GM12878 (cell line): ENCODE results near the gene ERG. TPM values are rescaled to one million over a fixed set of nuclear protein-coding genes. Genes with fewer than 3 reads are reported as not detected.

ENCODE experiments used
- ATAC-seq: fragments of 200-7000 bp; cut with Tn5 transposase; 3 replicates; pipeline ENCODE4 v1.9.1; 2020; ENCODE audit warnings: mild to moderate bottlenecking, moderate library complexity
- BruUV-seq: library from RNA; stranded (reverse); fragments of 400-500 nt; replicated peaks from 2 replicates; lab custom pipeline; 2021; lab: Mats Ljungman, UMichigan
- CTCF ChIA-PET: fragments of 300-600 bp; sonication (Branson Sonifier 250); formaldehyde crosslinking; extraction: SDS; loops from one replicate; lab custom pipeline; 2021; ENCODE audit warnings: inconsistent platforms; lab: Yijun Ruan, JAX
- POLR2A ChIA-PET: fragments of 350-600 bp; formaldehyde crosslinking; extraction: SDS; loops from one replicate; lab custom pipeline; 2021; ENCODE audit warnings: inconsistent platforms; lab: Charles Lee
- RAD21 ChIA-PET: fragments of 300-600 bp; sonication (Branson Sonifier 250); formaldehyde crosslinking; loops from one replicate; lab custom pipeline; 2023; ENCODE audit warnings: antibody characterized with exemption; ENCODE audit not compliant: unreplicated experiment; lab: Charles Lee
- SMC1A ChIA-PET: fragments of 300-600 bp; sonication (Branson Sonifier 250); formaldehyde crosslinking; loops from one replicate; lab custom pipeline; 2023; ENCODE audit not compliant: unreplicated experiment, uncharacterized antibody; lab: Charles Lee
- DNase-seq: peaks from one replicate; pipeline ENCODE4 v3.0.0-alpha.2; 2011; ENCODE audit warnings: low read depth, low spot score
- FAIRE-seq: peaks from 3 replicates; lab custom pipeline; 2011; peaks lifted over from hg19 to GRCh38; lab: Jason Lieb, UNC
- H2AFZ ChIP-seq: 2 replicates; pipeline ENCODE4 v1.6.0; 2011; ENCODE audit warnings: low read depth, low read length, control low read depth; ENCODE audit not compliant: control insufficient read depth
- H3K27ac ChIP-seq: 2 replicates; pipeline ENCODE4 v1.5.1; 2011; ENCODE audit warnings: control low read depth; ENCODE audit not compliant: control insufficient read depth, insufficient read depth
- H3K27me3 ChIP-seq, 2 experiments: replicated peaks in 1 of 2; 2 replicates each; pipeline versions ENCODE4 v1.6.0 to v1.6.1; 2011; ENCODE audit warnings: low read length in 1 of 2; ENCODE audit not compliant: control insufficient read depth in 2 of 2, insufficient read depth in 2 of 2
- H3K36me3 ChIP-seq, 2 experiments: 2 replicates each; pipeline ENCODE4 v1.5.1; 2011; ENCODE audit warnings: low read length in 1 of 2; ENCODE audit not compliant: control insufficient read depth in 2 of 2, insufficient read depth in 2 of 2
- H3K4me1 ChIP-seq: 2 replicates; pipeline ENCODE4 v1.6.1; 2011; ENCODE audit warnings: mild to moderate bottlenecking, low read length, moderate library complexity, mixed read lengths; ENCODE audit not compliant: control insufficient read depth, insufficient read depth
- H3K4me2 ChIP-seq: 2 replicates; pipeline ENCODE4 v1.6.0; 2011; ENCODE audit warnings: control low read depth; ENCODE audit not compliant: control insufficient read depth, insufficient read depth
- H3K4me3 ChIP-seq: fragments of 200-600 bp; sonication (generic); 2 replicates; pipeline ENCODE4 v1.5.1; 2016
- H3K79me2 ChIP-seq: 2 replicates; pipeline ENCODE4 v1.6.0; 2011; ENCODE audit warnings: low read length; ENCODE audit not compliant: control insufficient read depth, insufficient read depth
- H3K9ac ChIP-seq: 2 replicates; pipeline ENCODE4 v1.8.0; 2011; ENCODE audit warnings: low read length, control low read depth, mixed read lengths; ENCODE audit not compliant: control insufficient read depth, insufficient read depth
- H3K9me3 ChIP-seq: replicated peaks from 3 replicates; pipeline ENCODE4 v1.5.1; 2011; ENCODE audit warnings: mild to moderate bottlenecking, low read length; ENCODE audit not compliant: control insufficient read depth, insufficient read depth
- H4K20me1 ChIP-seq: 2 replicates; pipeline ENCODE4 v1.6.0; 2011; ENCODE audit not compliant: control insufficient read depth, insufficient read depth
- ATF2 ChIP-seq: IDR thresholded peaks from 2 replicates; pipeline ENCODE4 v1.6.1; 2012; ENCODE audit warnings: low read length, inconsistent platforms
- BCL3 ChIP-seq: IDR thresholded peaks from 2 replicates; pipeline ENCODE4 v1.6.1; 2011; ENCODE audit warnings: borderline replicate concordance, low read depth, mild to moderate bottlenecking, moderate library complexity, low read length; ENCODE audit not compliant: insufficient read depth, poor library complexity, severe bottlenecking
- CHD4 ChIP-seq: fragments of 200-600 bp; sonication (generic); IDR thresholded peaks from 2 replicates; pipeline ENCODE4 v1.6.1; 2016; ENCODE audit warnings: mild to moderate bottlenecking
- DPF2 ChIP-seq: fragments of 450-650 bp; IDR thresholded peaks from 2 replicates; pipeline ENCODE4 v1.6.1; 2017; ENCODE audit warnings: mild to moderate bottlenecking
- FOXM1 ChIP-seq: IDR thresholded peaks from 2 replicates; pipeline ENCODE4 v1.6.1; 2012; ENCODE audit warnings: low read depth, mild to moderate bottlenecking, inconsistent platforms, low read length, moderate library complexity
- HDAC2 ChIP-seq: fragments of 200-600 bp; sonication (generic); IDR thresholded peaks from 2 replicates; pipeline ENCODE4 v1.6.1; 2017
- HSF1 ChIP-seq: fragments of 150-350 bp; IDR thresholded peaks from 2 replicates; pipeline ENCODE4 v1.6.1; 2014; ENCODE audit warnings: mild to moderate bottlenecking, low read depth, low read length
- JUND ChIP-seq: IDR thresholded peaks from 2 replicates; pipeline ENCODE4 v1.6.1; 2012; ENCODE audit warnings: low read depth, mild to moderate bottlenecking, low read length, improper control_type of control experiment, moderate library complexity
- MXI1 ChIP-seq: fragments of 150-350 bp; IDR thresholded peaks from 2 replicates; pipeline ENCODE4 v1.6.1; 2011; ENCODE audit warnings: low read depth, mild to moderate bottlenecking, inconsistent platforms, low read length, improper control_type of control experiment
- NFYB ChIP-seq: IDR thresholded peaks from 2 replicates; pipeline ENCODE4 v1.6.1; 2011; ENCODE audit warnings: low read depth, mild to moderate bottlenecking, low read length, improper control_type of control experiment, moderate library complexity; ENCODE audit not compliant: insufficient read depth
- PAX8 ChIP-seq: fragments of 450-650 bp; IDR thresholded peaks from 2 replicates; pipeline ENCODE4 v1.6.1; 2017; ENCODE audit warnings: mild to moderate bottlenecking, moderate library complexity
- PBX3 ChIP-seq: IDR thresholded peaks from 2 replicates; pipeline ENCODE4 v1.6.1; 2011; ENCODE audit warnings: mild to moderate bottlenecking, low read depth, low read length, moderate library complexity; ENCODE audit not compliant: insufficient replicate concordance
- RFX5 ChIP-seq: IDR thresholded peaks from 2 replicates; pipeline ENCODE4 v1.6.1; 2011; ENCODE audit warnings: low read depth, low read length, improper control_type of control experiment
- SREBF1 ChIP-seq: IDR thresholded peaks from 2 replicates; pipeline ENCODE4 v1.6.1; 2012; ENCODE audit warnings: mild to moderate bottlenecking, low read length
- TAF1 ChIP-seq: IDR thresholded peaks from 2 replicates; pipeline ENCODE4 v1.6.1; 2011; ENCODE audit warnings: mild to moderate bottlenecking, low read depth, low read length, borderline replicate concordance
- WRNIP1 ChIP-seq: IDR thresholded peaks from 2 replicates; pipeline ENCODE4 v1.6.1; 2011; ENCODE audit warnings: low read depth, low read length, improper control_type of control experiment, borderline replicate concordance
- ZBTB33 ChIP-seq: fragments of 450-650 bp; IDR thresholded peaks from 2 replicates; pipeline ENCODE4 v1.6.1; 2017; ENCODE audit warnings: mild to moderate bottlenecking
- WGBS: methylation state at CpG from one replicate; pipeline ENCODE4 v1.1.6; 2016; ENCODE audit warnings: low lambda C conversion rate; ENCODE audit not compliant: insufficient replicate concordance, insufficient coverage; ENCODE audit errors: missing lambda C conversion rate; 5-methylcytosine and 5-hydroxymethylcytosine counted together
- in situ Hi-C: fragments of 300-500 bp; cut with MboI; formaldehyde crosslinking; loops from 9 replicates; pipeline ENCODE4 v1.14.3; 2018; ENCODE audit warnings: mixed read lengths
- intact Hi-C: fragments of 100-400 bp; cut with micrococcal nuclease; formaldehyde crosslinking; loops from one replicate; pipeline ENCODE4 v1.14.2; 2022; ENCODE audit not compliant: unreplicated experiment
- polyA plus RNA-seq, 11 experiments: library from polyadenylated mRNA; depleted of rRNA in 4 of 11; unstranded in 6 of 11; stranded (reverse) in 5 of 11; fragments of >200 nt; fragmentation: Nextera tagmentation in 4 of 11; fragmentation: Illumina TruSeq in 1 of 11; extraction: Ambion mirVana in 4 of 11; extraction: Trizol in 1 of 11; gene quantifications; 1 replicate in 1 of 11; 2 replicates in 10 of 11; pipeline versions ENCODE4 v1.2.1 to v1.2.3, GENCODE V29; 2011 to 2016; ENCODE audit warnings: inconsistent platforms in 2 of 11, missing spikeins in 2 of 11, low read depth in 1 of 11
- total RNA-seq, 4 experiments: library from RNA; depleted of rRNA in 3 of 4; stranded (reverse); fragments of >200 nt in 3 of 4; fragmentation: Illumina TruSeq in 1 of 4; extraction: Trizol in 1 of 4; gene quantifications; 2 replicates each; pipeline versions ENCODE4 v1.2.1 to v1.2.3, GENCODE V29; 2013 to 2021
- TF ChIP-seq, protein P1 (sequence below): IDR thresholded peaks from 2 replicates; pipeline ENCODE4 v1.6.1; 2011; ENCODE audit warnings: low read depth, low read length, improper control_type of control experiment, borderline replicate concordance

The ERG gene
- total and polyA plus RNA-seq, 10 of the 15 experiments (the other 5 are each of a cell fraction or from before 2014, with no cell fraction given) = not detected

DNA sequence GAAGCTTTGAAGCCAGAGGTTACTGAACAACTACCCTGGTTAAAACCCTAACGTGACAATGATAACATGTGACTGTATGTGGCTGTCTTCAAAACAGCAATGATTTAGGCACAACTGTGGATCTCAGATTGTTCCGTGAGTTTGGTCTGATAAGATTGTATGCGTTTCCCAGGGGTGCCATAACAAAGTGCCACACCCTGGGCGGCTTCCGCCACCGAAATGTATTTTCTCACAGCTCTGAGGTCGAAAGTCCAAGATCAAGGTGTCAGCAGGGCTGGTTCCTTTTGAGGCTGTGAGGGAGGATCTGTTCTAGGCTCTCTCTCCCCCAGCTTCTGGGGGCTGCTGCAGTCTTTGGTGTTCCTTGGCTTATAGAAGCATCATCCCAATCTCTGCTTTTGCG lies 29.5 kb upstream of the ERG start:
- intact Hi-C loops (no loop called here), in situ Hi-C loops (no loop called here)
- Histone ChIP-seq H4K20me1 (no peaks in the 10 kb centered on the region), H3K4me2 (no peak overlapping the region), H3K36me3 (no peaks in the 10 kb centered on the region), H3K4me1 (no peaks in the 10 kb centered on the region), H3K9me3 (no peaks in the 10 kb centered on the region), H3K9ac (no peak overlapping the region), H3K27ac (no peak overlapping the region), H3K27me3 (no peaks in the 10 kb centered on the region; a peak in 1 of 4 replicates), H2AFZ (no peak overlapping the region), H3K4me3 (no peak overlapping the region), H3K79me2 (no peaks in the 10 kb centered on the region)
- FAIRE-seq (no peak), DNase-seq (no peak), ATAC-seq (no peak)
- CTCF ChIA-PET = no interaction called here
- BruUV-seq = no TSS peak
- TF ChIP-seq WRNIP1 (no peak), CHD4 (no peak), DPF2 (no peak), HDAC2 (no peak), BCL3 (no peak), FOXM1 (no peak), ZBTB33 (no peak), SREBF1 (no peak), ATF2 (no peak), MXI1 (no peak), NFYB (no peak), PBX3 (no peak), TAF1 (no peak), JUND (no peak), RFX5 (no peak), PAX8 (no peak), HSF1 (no peak)
- TF ChIP-seq, protein P1, sequence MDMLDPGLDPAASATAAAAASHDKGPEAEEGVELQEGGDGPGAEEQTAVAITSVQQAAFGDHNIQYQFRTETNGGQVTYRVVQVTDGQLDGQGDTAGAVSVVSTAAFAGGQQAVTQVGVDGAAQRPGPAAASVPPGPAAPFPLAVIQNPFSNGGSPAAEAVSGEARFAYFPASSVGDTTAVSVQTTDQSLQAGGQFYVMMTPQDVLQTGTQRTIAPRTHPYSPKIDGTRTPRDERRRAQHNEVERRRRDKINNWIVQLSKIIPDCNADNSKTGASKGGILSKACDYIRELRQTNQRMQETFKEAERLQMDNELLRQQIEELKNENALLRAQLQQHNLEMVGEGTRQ = no peak
- RAD21 ChIA-PET = no interaction called here
- SMC1A ChIA-PET = no interaction called here
- 29% methylated on average over 8 of the region's 8 CpGs for WGBS
- POLR2A ChIA-PET = no interaction called here
